Retinal pigment epithelial cell (primary cell): ENCODE data around the gene ANKRD65.
"Not testable (repeated sequence)": the region's sequence is repeated elsewhere in the genome, so short reads cannot be mapped to it uniquely, and the experiment has no call there.

ENCODE experiments used
- DNase-seq: peaks from one replicate; pipeline ENCODE4 v3.0.0-alpha.2; 2010; ENCODE audit warnings: low read depth
- H3K4me3 ChIP-seq: 2 replicates; pipeline ENCODE4 v1.5.1; 2011; ENCODE audit warnings: mild to moderate bottlenecking, low read length, control low read depth, moderate library complexity
- TF ChIP-seq, protein P1 (sequence below): conservative IDR thresholded peaks from 2 replicates; pipeline ENCODE4 v1.5.1; 2011; ENCODE audit warnings: low read depth, low read length, control low read depth, inconsistent platforms

Gene ANKRD65

DNA sequence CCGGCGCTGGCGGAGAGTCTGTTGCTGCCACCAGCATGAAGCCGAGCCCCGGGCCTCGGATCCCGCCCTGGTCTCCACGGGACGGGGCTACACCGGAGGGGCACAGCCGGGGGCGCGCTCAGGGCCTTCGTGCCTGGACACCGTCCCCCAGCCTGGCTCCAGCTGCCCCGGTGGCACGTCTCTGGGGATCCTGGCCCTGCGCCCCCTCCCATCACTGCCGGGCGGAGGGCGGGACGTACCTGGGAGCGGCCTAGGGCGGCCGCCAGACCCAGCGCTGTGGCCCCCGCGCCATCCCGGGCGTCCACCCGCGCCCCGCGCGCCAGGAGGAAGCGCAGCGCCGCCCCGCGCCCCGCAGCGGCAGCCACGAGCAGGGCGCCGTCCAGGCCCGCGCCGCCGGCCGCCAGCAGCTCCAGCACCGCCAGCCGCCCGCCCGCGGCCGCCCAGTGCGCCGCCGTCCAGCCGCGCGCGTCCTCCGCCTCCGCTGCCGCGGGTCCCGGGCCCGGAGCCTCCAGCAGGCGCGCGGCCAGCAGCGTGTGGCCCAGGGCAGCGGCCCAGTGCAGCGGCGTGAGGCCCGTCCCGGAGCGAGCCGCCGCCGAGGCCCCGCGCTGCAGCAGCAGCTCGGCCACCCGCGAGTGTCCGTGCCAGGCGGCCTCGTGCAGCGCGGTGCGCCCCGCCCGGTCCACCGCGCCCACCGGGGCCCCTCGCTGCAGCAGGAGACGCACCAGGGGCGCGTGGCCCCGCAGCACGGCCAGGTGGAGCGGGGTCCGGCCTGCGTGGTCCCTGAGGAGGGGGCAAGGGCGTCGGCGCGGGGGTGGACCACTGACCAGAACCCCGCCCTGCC, 1.0 kb downstream of the ANKRD65 start:
- DNase-seq, result no peak
- H3K4me3 ChIP-seq, result no peak overlapping the region
- TF ChIP-seq, protein P1, sequence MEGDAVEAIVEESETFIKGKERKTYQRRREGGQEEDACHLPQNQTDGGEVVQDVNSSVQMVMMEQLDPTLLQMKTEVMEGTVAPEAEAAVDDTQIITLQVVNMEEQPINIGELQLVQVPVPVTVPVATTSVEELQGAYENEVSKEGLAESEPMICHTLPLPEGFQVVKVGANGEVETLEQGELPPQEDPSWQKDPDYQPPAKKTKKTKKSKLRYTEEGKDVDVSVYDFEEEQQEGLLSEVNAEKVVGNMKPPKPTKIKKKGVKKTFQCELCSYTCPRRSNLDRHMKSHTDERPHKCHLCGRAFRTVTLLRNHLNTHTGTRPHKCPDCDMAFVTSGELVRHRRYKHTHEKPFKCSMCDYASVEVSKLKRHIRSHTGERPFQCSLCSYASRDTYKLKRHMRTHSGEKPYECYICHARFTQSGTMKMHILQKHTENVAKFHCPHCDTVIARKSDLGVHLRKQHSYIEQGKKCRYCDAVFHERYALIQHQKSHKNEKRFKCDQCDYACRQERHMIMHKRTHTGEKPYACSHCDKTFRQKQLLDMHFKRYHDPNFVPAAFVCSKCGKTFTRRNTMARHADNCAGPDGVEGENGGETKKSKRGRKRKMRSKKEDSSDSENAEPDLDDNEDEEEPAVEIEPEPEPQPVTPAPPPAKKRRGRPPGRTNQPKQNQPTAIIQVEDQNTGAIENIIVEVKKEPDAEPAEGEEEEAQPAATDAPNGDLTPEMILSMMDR, result no peak

DNA sequence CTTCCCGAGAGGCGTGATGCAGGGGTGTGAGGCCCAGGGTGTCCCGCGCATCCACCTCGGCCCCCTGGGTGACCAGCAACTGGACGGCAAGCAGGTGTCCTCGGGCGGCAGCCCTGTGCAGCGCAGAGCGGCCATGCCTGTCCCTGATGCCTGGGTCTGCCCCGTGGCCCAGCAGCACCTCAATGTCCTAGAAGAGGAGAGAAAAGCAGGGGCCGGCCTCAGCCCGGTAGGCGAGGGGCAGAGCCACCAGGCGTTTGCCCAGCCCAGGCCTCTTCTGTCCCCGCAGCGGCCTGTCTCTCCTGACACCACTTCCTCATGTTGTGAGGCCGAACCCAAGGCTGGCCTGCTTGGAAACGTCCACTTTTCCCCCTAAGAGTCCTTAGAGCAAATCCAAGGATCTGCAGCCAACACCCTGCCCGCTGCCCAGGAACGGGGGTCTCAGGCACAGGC, 1.7 kb downstream of the ANKRD65 start:
- TF ChIP-seq, protein P1, result no peak
- H3K4me3 ChIP-seq, result no peak overlapping the region

GRCh38 chr1:1418464-1419362, 2.4 kb downstream of the ANKRD65 start:
- TF ChIP-seq, protein P1, result no peak
- no peak overlapping the region for H3K4me3 ChIP-seq
- no peak for DNase-seq

More for the DNA sequence above, 1.7 kb downstream of the ANKRD65 start:
- DNase-seq, result no peak

- not testable (repeated sequence) for DNase-seq, H3K4me3 ChIP-seq
Observed at GRCh38 chr1:1417825-1418463, 3.1 kb downstream of the ANKRD65 start.

- DNase-seq, H3K4me3 ChIP-seq: not testable (repeated sequence)
Observed at GRCh38 chr1:1417396-1417795, 3.7 kb downstream of the ANKRD65 start.

DNA sequence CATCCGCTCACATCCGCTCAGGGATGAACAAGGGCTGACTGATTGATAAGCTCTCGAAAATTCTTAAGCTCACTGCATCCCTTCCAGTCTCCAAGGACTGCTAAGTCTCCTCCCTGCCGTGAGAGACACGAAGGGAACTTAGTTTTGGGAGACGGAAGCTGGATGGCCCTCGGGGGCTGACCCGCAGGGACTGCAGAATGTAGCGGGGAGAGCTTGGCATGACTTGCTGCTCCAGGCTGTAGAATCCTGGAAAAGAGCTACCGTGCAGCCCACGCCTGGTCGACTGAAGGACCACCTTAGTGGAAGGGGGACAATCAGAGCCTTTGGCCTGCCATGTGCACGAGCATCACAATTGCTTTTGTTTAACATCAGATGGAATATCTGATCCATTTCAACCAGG, 5.3 kb downstream of the ANKRD65 start:
- no peak overlapping the region for H3K4me3 ChIP-seq
- DNase-seq, result no peak
- TF ChIP-seq, protein P1, result no peak

DNA sequence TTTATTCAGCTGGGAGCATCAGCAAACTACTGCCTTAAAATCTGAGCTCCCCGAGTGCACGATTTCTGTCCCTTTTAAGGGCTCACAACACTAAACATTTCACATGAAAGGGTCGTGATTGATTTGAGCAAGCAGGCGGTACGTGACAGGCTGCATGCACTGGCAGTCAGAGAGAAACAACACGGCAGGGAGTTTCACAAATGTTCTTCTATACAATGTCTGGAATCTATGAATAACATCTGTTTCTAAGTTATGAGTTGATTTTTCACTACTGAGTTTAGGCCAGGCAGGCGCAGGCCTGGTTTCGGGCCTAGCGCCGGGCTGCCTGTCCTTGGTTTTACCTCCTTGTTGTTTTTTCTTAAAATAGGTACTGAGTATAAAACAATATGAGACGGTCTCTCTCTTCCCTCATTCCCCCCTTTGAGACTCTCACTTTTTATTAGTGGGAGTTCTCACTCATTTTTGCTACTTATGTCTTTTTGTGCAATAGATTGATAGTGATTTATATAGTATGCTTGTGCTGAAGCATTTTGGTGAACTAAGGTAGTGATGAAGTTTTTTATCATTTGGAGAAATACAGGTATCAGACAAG, 8.7 kb downstream of the ANKRD65 start:
- H3K4me3 ChIP-seq, DNase-seq: not testable (repeated sequence)

- TF ChIP-seq, protein P1, result no peak
- no peak for DNase-seq
- H3K4me3 ChIP-seq, result no peak overlapping the region
Observed at GRCh38 chr1:1411626-1412025, 9.4 kb downstream of the ANKRD65 start.

- not testable (repeated sequence) for DNase-seq, H3K4me3 ChIP-seq
Observed at GRCh38 chr1:1410238-1410637, 10.8 kb downstream of the ANKRD65 start.
